Tibial artery (tissue), 4 donors: ENCODE results near the gene GUCD1.

Experiments
- DNase-seq, 2 donors: peaks; one replicate each; pipeline ENCODE4 v3.0.0-alpha.2; 2019
- H3K27ac ChIP-seq, 2 donors: fragments of 200-600 bp; sonication (generic) in 1 of 2; 1 replicate in 1 of 2; 2 replicates in 1 of 2; pipeline ENCODE4 v1.5.1; 2018 to 2019; ENCODE audit warnings: mild to moderate bottlenecking in 1 of 2
- H3K27me3 ChIP-seq, 2 donors: fragments of 200-600 bp; sonication (generic) in 1 of 2; one replicate each; pipeline versions ENCODE4 v1.5.1 to v1.6.0; 2016 to 2019
- H3K36me3 ChIP-seq, 3 donors: fragments of 200-600 bp; sonication (generic) in 2 of 3; one replicate each; pipeline ENCODE4 v1.5.1; 2016 to 2019; ENCODE audit warnings: mild to moderate bottlenecking in 2 of 3
- H3K4me1 ChIP-seq, 4 donors: fragments of 200-600 bp; sonication (generic) in 2 of 4; 1 replicate in 3 of 4; 2 replicates in 1 of 4; pipeline ENCODE4 v1.5.1; 2016 to 2019
- H3K4me3 ChIP-seq, 2 donors: fragments of 200-600 bp; sonication (generic) in 1 of 2; 1 replicate in 1 of 2; 2 replicates in 1 of 2; pipeline ENCODE4 v1.5.1; 2018 to 2019; ENCODE audit warnings: mild to moderate bottlenecking in 2 of 2
- H3K9me3 ChIP-seq, 3 donors: fragments of 200-600 bp; sonication (generic) in 1 of 3; one replicate each; pipeline ENCODE4 v1.5.1; 2016 to 2019
- CTCF ChIP-seq, 2 experiments: fragments of 200-600 bp in 1 of 2; fragments of 450-650 bp in 1 of 2; IDR thresholded peaks; one replicate each; pipeline ENCODE4 v1.5.1; 2017 to 2019; ENCODE audit warnings: antibody characterized with exemption in 2 of 2, mild to moderate bottlenecking in 1 of 2, moderate library complexity in 1 of 2
- intact Hi-C: fragments of 100-400 bp; cut with DNase I; formaldehyde crosslinking; loops from one replicate; pipeline ENCODE4 v1.15.0; 2023; ENCODE audit warnings: low total_unique reads

The GUCD1 gene

DNA sequence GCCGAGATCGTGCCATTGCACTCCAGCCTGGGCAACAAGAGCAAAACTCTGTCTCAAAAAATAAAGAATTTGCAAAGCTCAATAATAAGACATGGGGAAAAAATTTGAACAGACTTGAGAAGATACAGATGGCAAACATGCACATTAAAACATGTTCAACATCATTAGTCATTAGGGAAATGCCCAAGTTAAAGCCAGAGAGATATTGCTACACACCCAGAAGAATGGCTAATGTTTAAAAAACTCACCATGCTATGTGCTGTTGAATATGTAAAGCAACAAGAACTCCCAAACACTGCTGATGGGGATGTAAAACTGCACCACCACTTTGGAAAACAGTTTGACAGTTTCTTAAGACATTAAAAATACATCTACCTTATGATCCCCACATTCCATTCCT is 25.3 kb upstream of the GUCD1 start:
- Histone ChIP-seq H3K27me3 (no peaks in the 10 kb centered on the region), H3K27ac (no peak overlapping the region), H3K9me3 (no peaks in the 10 kb centered on the region), H3K4me3 (no peak overlapping the region), H3K4me1 (peaks cover 0 to 22% (median 10%) of the 10 kb centered on the region in 4 donors), H3K36me3 (peaks cover 0 to 29% (median under 1%) of the 10 kb centered on the region in 3 donors)
- intact Hi-C loops: no loop called here
- TF ChIP-seq CTCF (IDR thresholded peaks at IDR 0.05): no peak
- DNase-seq: no peak

GRCh38 chr22:24579258-24579601 is 24.3 kb upstream of the GUCD1 start:
- H3K9me3 ChIP-seq: no peaks in the 10 kb centered on the region
- no peak for TF ChIP-seq CTCF (IDR thresholded peaks at IDR 0.05)
- no peak for DNase-seq
- H3K27me3 ChIP-seq: no peaks in the 10 kb centered on the region
- peaks cover 8 to 36% (median 11%) of the 10 kb centered on the region in 3 donors for H3K36me3 ChIP-seq
- H3K4me1 ChIP-seq: peaks cover 0 to 12% (median 8%) of the 10 kb centered on the region in 4 donors
- no peak overlapping the region for H3K27ac ChIP-seq
- no peak overlapping the region for H3K4me3 ChIP-seq
- intact Hi-C loops: no loop called here

DNA sequence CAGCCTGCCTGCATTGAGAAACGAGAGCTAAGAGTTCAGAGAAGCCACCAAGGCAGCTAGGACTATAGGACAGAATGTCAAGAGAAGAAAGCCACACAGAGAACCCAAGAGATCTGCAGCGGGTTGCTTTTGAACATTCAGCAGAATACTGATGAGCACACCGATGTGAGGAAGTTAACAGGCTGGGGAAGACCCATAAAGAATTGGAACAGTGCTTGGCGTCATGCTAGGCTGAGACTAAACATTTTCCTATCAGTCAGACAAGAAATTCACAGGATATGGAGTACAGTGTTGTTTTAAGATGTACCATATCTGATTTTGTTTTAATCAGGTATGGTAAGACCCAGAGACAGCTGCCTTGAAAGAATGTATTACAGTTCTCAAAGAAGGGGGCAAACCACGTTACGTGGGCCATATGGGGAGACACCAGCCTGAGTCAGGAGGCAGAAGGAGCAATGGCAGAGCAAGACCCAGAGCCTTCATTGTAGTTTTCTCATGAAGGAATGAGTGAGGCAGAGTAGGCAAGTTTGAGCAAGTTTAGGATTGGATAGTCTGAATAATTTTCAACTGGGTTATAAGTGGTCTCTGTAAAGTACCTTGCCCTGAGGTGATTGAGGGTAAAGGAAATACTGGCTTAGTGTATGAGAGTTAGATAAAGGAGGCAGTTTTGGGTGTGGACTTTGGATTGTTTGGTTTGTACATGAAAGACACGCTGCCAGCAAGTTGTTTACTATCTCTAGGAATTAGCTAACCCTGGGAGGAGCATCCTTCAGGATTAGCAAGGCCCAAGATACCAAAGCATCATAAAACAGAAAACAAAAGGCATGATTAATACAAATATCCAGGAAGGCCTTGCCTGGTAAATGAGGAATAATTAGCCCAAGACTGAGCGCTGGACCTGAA is 23.7 kb upstream of the GUCD1 start:
- no peaks in the 10 kb centered on the region for H3K27me3 ChIP-seq
- H3K4me3 ChIP-seq: no peak overlapping the region
- intact Hi-C loops: no loop called here
- H3K9me3 ChIP-seq: no peaks in the 10 kb centered on the region
- TF ChIP-seq CTCF (IDR thresholded peaks at IDR 0.05): no peak
- no peak for DNase-seq
- peaks cover 0 to 6% (median 2%) of the 10 kb centered on the region in 4 donors for H3K4me1 ChIP-seq
- peaks cover 12 to 42% (median 17%) of the 10 kb centered on the region in 3 donors for H3K36me3 ChIP-seq
- H3K27ac ChIP-seq: no peak overlapping the region

- H3K36me3 ChIP-seq: peaks cover 26 to 60% (median 34%) of the 10 kb centered on the region in 3 donors
- no peaks in the 10 kb centered on the region for H3K9me3 ChIP-seq
- no peak for TF ChIP-seq CTCF (IDR thresholded peaks at IDR 0.05)
- no peaks in the 10 kb centered on the region for H3K4me1 ChIP-seq
- H3K27me3 ChIP-seq: no peaks in the 10 kb centered on the region
- intact Hi-C loops: no loop called here
- DNase-seq: no peak
- no peak overlapping the region for H3K4me3 ChIP-seq
- H3K27ac ChIP-seq: no peak overlapping the region
Measured at GRCh38 chr22:24576778-24577177, 21.8 kb upstream of the GUCD1 start.

DNA sequence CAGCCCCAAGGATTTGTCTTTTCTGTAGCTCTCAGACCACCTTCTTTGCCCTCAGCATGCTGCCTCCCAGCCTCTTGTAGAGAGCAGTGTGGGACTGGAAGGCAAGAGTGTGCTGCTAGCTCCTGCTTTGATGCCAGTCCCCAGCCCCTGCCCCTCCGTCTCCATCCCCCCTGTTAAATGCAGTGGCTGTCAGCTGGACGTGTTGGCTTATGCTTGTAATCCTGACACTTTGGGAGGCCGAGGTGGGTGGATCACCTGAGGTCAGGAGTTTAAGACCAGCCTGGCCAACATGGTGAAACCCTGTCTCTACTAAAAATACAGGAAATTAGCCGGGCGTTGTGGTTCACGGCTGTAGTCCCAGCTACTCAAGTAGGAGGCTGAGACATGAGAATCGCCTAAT is 16.3 kb upstream of the GUCD1 start:
- H3K9me3 ChIP-seq: no peaks in the 10 kb centered on the region
- no peak overlapping the region for H3K27ac ChIP-seq
- no peak for DNase-seq
- peaks cover 62 to 92% (median 78%) of the 10 kb centered on the region in 3 donors for H3K36me3 ChIP-seq
- intact Hi-C loops: no loop called here
- H3K4me3 ChIP-seq: no peak overlapping the region
- no peaks in the 10 kb centered on the region for H3K27me3 ChIP-seq
- TF ChIP-seq CTCF (IDR thresholded peaks at IDR 0.05): no peak
- peaks cover 0 to 4% (median 0%) of the 10 kb centered on the region in 4 donors for H3K4me1 ChIP-seq
